SKM-1 treated with dmso at 0.1 percent for 144 hours (cell line): ENCODE data around the gene ZNF197.
"Not testable (repeated sequence)": the region's sequence is repeated elsewhere in the genome, so short reads cannot be mapped to it uniquely, and the experiment has no call there.

Source experiments
- DNase-seq: peaks from one replicate; lab custom pipeline; 2025; ENCODE audit not compliant: unreplicated experiment; lab: John Stamatoyannopoulos, UW

ZNF197 gene

GRCh38 chr3:44661189-44661588 is 36.4 kb downstream of the ZNF197 start:
- no peak for DNase-seq

- DNase-seq = no peak
Measured at GRCh38 chr3:44665173-44665572, 40.3 kb downstream of the ZNF197 start.

GRCh38 chr3:44666346-44666745 is 41.5 kb downstream of the ZNF197 start:
- no peak for DNase-seq

- no peak for DNase-seq
Measured at GRCh38 chr3:44669760-44670159, 44.9 kb downstream of the ZNF197 start.

- not testable (repeated sequence) for DNase-seq
Measured at GRCh38 chr3:44673466-44673865, 48.6 kb downstream of the ZNF197 start.

- DNase-seq = no peak
Measured at GRCh38 chr3:44674211-44674610, 49.4 kb downstream of the ZNF197 start.

- no peak for DNase-seq
Measured at GRCh38 chr3:44678480-44679116, 53.8 kb downstream of the ZNF197 start.

GRCh38 chr3:44680921-44681455 is 56.2 kb downstream of the ZNF197 start:
- no peak for DNase-seq

GRCh38 chr3:44682182-44682896 is 57.5 kb downstream of the ZNF197 start:
- DNase-seq = no peak

GRCh38 chr3:44685128-44685800 is 60.4 kb downstream of the ZNF197 start:
- DNase-seq = no peak

- no peak for DNase-seq
Measured at GRCh38 chr3:44687898-44688297, 63.1 kb downstream of the ZNF197 start.
